HG02973 (cell line): ENCODE data around the gene LRFN2.

Source experiments
- ATAC-seq: cut with Tn5 transposase; IDR thresholded peaks from one replicate; pipeline ENCODE4 v1.9.1; 2021; ENCODE audit warnings: moderate library complexity; ENCODE audit not compliant: unreplicated experiment

Gene LRFN2

GRCh38 chr6:40520678-40521077, 66.5 kb downstream of the LRFN2 start:
- ATAC-seq, result no peak

- no peak for ATAC-seq
Measured at GRCh38 chr6:40520084-40520483, 67.1 kb downstream of the LRFN2 start.

GRCh38 chr6:40517654-40518053, 69.5 kb downstream of the LRFN2 start:
- no peak for ATAC-seq

- no peak for ATAC-seq
Measured at GRCh38 chr6:40516429-40516828, 70.7 kb downstream of the LRFN2 start.

GRCh38 chr6:40512340-40512739, 74.8 kb downstream of the LRFN2 start:
- ATAC-seq, result no peak

GRCh38 chr6:40511884-40512283, 75.3 kb downstream of the LRFN2 start:
- no peak for ATAC-seq

GRCh38 chr6:40510442-40510841, 76.7 kb downstream of the LRFN2 start:
- no peak for ATAC-seq

- ATAC-seq, result no peak
Measured at GRCh38 chr6:40509716-40510260, 77.4 kb downstream of the LRFN2 start.

- no peak for ATAC-seq
Measured at GRCh38 chr6:40509086-40509485, 78.1 kb downstream of the LRFN2 start.

- no peak for ATAC-seq
Measured at GRCh38 chr6:40506954-40507353, 80.2 kb downstream of the LRFN2 start.

- ATAC-seq, result no peak
Measured at GRCh38 chr6:40505191-40505810, 81.9 kb downstream of the LRFN2 start.

- no peak for ATAC-seq
Measured at GRCh38 chr6:40504274-40504673, 82.9 kb downstream of the LRFN2 start.

- ATAC-seq, result no peak
Measured at GRCh38 chr6:40500227-40500626, 86.9 kb downstream of the LRFN2 start.

- no peak for ATAC-seq
Measured at GRCh38 chr6:40499215-40499614, 87.9 kb downstream of the LRFN2 start.

GRCh38 chr6:40498148-40498547, 89.0 kb downstream of the LRFN2 start:
- ATAC-seq, result no peak

- no peak for ATAC-seq
Measured at GRCh38 chr6:40492187-40492586, 95.0 kb downstream of the LRFN2 start.

- ATAC-seq, result no peak
Measured at GRCh38 chr6:40490508-40490907, 96.7 kb downstream of the LRFN2 start.

- no peak for ATAC-seq
Measured at GRCh38 chr6:40489798-40490197, 97.4 kb downstream of the LRFN2 start.

- no peak for ATAC-seq
Measured at GRCh38 chr6:40486576-40486975, 100.6 kb downstream of the LRFN2 start.

GRCh38 chr6:40485795-40486194, 101.4 kb downstream of the LRFN2 start:
- no peak for ATAC-seq

GRCh38 chr6:40485300-40485699, 101.9 kb downstream of the LRFN2 start:
- no peak for ATAC-seq

GRCh38 chr6:40484066-40484465, 103.1 kb downstream of the LRFN2 start:
- no peak for ATAC-seq

- ATAC-seq, result no peak
Measured at GRCh38 chr6:40482532-40482931, 104.6 kb downstream of the LRFN2 start.
